MM.1S (cell line): ENCODE results near the gene TNIK.

ENCODE experiments used
- CTCF ChIP-seq: fragments of 300-600 bp; sonication (generic); IDR thresholded peaks from 2 replicates; pipeline ENCODE4 v1.5.1; 2016; ENCODE audit warnings: antibody characterized with exemption, low read length, mixed read lengths
- EZH2 ChIP-seq: fragments of 300-600 bp; sonication (generic); optimal IDR thresholded peaks from 2 replicates; pipeline ENCODE3; 2017; ENCODE audit warnings: low read depth, mild to moderate bottlenecking, antibody characterized with exemption, low read length, mixed read lengths

GRCh38 chr3:171178714-171179113 is 281.5 kb downstream of the TNIK start:
- no peak for TF ChIP-seq EZH2
- no peak for TF ChIP-seq CTCF
